ENCODE measurements around the gene MED14. TPM values are rescaled to one million over a fixed set of nuclear protein-coding genes. Genes with fewer than 3 reads are reported as not detected.
"Not testable (repeated sequence)": the region's sequence is repeated elsewhere in the genome, so short reads cannot be mapped to it uniquely, and the experiment has no call there.

The MED14 gene
- 10 to 100 TPM; 16.1 to 22.1 TPM for total RNA-seq

GRCh38 chrX:40735325-40736169 is at the start of gene MED14:
Gene MED14 (minus strand): TSS chrX:40735542. CDS start chrX:40735412, 130 bp downstream.
- Histone ChIP-seq H3K27me3 (no peaks in the 10 kb centered on the region), H3K9me3 (no peaks in the 10 kb centered on the region), H3K27ac (peak within 1 kb of the TSS; percentile 92 to 96), H3K4me3 (peak within 1 kb of the TSS; percentile 75 to 80), H3K4me1 (peaks cover 0 to 12% of the 10 kb centered on the region in 2 donors), H3K36me3 (no peaks in the 10 kb centered on the region)
- DNase-seq (ENCODE audit: low spot score) = peak; percentile 85
- TF ChIP-seq, protein P1, sequence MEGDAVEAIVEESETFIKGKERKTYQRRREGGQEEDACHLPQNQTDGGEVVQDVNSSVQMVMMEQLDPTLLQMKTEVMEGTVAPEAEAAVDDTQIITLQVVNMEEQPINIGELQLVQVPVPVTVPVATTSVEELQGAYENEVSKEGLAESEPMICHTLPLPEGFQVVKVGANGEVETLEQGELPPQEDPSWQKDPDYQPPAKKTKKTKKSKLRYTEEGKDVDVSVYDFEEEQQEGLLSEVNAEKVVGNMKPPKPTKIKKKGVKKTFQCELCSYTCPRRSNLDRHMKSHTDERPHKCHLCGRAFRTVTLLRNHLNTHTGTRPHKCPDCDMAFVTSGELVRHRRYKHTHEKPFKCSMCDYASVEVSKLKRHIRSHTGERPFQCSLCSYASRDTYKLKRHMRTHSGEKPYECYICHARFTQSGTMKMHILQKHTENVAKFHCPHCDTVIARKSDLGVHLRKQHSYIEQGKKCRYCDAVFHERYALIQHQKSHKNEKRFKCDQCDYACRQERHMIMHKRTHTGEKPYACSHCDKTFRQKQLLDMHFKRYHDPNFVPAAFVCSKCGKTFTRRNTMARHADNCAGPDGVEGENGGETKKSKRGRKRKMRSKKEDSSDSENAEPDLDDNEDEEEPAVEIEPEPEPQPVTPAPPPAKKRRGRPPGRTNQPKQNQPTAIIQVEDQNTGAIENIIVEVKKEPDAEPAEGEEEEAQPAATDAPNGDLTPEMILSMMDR (IDR thresholded peaks at IDR 0.05) = peak; percentile 53 to 60

GRCh38 chrX:40784516-40785151 is 49.3 kb upstream of the MED14 start:
- no peaks in the 10 kb centered on the region for H3K36me3 ChIP-seq
- DNase-seq (ENCODE audit: low spot score) = no peak
- no peaks in the 10 kb centered on the region for H3K27me3 ChIP-seq
- no peaks in the 10 kb centered on the region for H3K4me1 ChIP-seq
- no peak overlapping the region for H3K27ac ChIP-seq
- H3K9me3 ChIP-seq = no peaks in the 10 kb centered on the region
- no peak overlapping the region for H3K4me3 ChIP-seq
- TF ChIP-seq, protein P1 (IDR thresholded peaks at IDR 0.05) = no peak

DNA sequence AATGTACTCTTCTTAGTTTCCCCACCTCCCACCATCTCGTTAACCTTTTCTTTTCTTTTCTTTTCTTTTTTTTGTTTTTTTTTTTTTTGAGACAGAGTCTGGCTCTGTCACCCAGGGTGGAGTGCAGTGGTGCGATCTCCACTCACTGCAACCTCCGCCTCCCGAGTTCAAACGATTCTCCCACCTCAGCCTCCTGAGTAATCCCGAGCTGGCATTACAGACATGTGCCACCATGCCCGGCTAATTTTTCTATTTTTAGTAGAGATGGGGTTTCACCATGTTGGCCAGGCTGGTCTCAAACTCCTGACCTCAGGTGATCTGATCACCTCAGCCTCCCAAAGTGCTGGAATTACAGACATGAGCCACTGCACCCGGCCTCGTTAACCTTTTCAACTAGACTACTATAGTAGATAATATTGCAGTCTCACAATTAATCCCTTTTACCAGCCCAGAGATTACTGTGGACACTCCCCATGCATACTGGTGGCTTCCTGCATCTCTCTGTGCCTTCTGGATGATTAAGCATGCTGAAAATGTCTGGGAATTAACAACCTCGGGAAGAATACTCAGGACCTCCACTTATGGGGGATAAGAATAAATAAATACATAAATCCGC is 47.4 kb upstream of the MED14 start:
- not testable (repeated sequence) for H3K9me3 ChIP-seq; H3K4me3 ChIP-seq; H3K27ac ChIP-seq; H3K27me3 ChIP-seq; H3K4me1 ChIP-seq; DNase-seq (ENCODE audit: low spot score); H3K36me3 ChIP-seq

GRCh38 chrX:40780951-40781350 is 45.6 kb upstream of the MED14 start:
- H3K27me3 ChIP-seq = no peaks in the 10 kb centered on the region
- H3K4me1 ChIP-seq = no peaks in the 10 kb centered on the region
- no peaks in the 10 kb centered on the region for H3K36me3 ChIP-seq
- DNase-seq (ENCODE audit: low spot score) = no peak
- H3K27ac ChIP-seq = no peak overlapping the region
- no peaks in the 10 kb centered on the region for H3K9me3 ChIP-seq
- no peak overlapping the region for H3K4me3 ChIP-seq
- TF ChIP-seq, protein P1 (IDR thresholded peaks at IDR 0.05) = no peak

DNA sequence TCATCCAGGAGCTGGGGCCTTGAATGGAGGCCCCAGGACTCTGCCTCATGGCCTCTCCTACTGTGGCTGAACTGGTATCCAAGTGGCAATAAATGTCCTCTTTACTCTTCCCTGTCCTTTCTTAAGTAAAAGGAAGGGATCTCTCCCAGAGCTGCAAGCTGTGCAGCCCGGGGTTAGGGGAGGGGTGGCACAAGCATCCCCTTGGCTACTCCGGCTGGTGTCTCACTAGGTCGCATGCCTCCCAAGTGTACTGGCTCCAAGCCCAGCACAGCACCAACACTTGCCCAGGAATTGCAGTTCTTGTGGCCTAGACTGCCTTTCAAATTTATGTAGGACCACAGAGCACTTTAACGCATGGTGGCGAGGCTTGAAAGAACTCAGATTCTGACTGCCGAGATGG is 44.7 kb upstream of the MED14 start:
- no peaks in the 10 kb centered on the region for H3K36me3 ChIP-seq
- H3K4me3 ChIP-seq = no peak overlapping the region
- no peaks in the 10 kb centered on the region for H3K4me1 ChIP-seq
- H3K27me3 ChIP-seq = no peaks in the 10 kb centered on the region
- H3K9me3 ChIP-seq = no peaks in the 10 kb centered on the region
- DNase-seq (ENCODE audit: low spot score) = no peak
- TF ChIP-seq, protein P1 (IDR thresholded peaks at IDR 0.05) = no peak
- no peak overlapping the region for H3K27ac ChIP-seq
